ENCODE measurements around the gene CPNE7. TPM values are rescaled to one million over a fixed set of nuclear protein-coding genes. Genes with fewer than 3 reads are reported as not detected.
A peak's percentile ranks its signal among the peaks of the same experiment; 100 is the strongest.

The CPNE7 gene
- total and polyA plus RNA-seq, 2 of the 4 experiments (the other 2 are of a cell fraction): 5.4 to 17.4 TPM

- no peaks in the 10 kb centered on the region for H3K9me3 ChIP-seq (ENCODE audit: control insufficient read depth, insufficient read depth, low read length)
- H3K23ac ChIP-seq (ENCODE audit: low read depth, low read length): no peak overlapping the region
- H4K91ac ChIP-seq (ENCODE audit: insufficient read depth, low read depth, low read length): no peak overlapping the region; the same call in 1 of the 2 replicates
- H4K5ac ChIP-seq (ENCODE audit: low read depth, low read length): no peak overlapping the region
- H3K9me1 ChIP-seq (ENCODE audit: insufficient read depth, low read length): peaks cover 5% of the 10 kb centered on the region
- ATAC-seq (ENCODE audit: low read depth): no peak
- peaks cover under 1% of the 10 kb centered on the region; the same call in 1 of the 2 replicates for H3K27me3 ChIP-seq (ENCODE audit: control insufficient read depth, insufficient read depth, low read length)
- no peak overlapping the region for H3K9ac ChIP-seq (ENCODE audit: low read depth, low read length)
- no peak for DNase-seq
- H2BK15ac ChIP-seq (ENCODE audit: low read depth, low read length): no peak overlapping the region
- WGBS, 2 experiments (ENCODE audit: extremely low coverage in 2 of 2, insufficient read length in 1 of 2): 83% methylated on average over 8 of the region's 12 CpGs; no CpG with 5 or more reads in 1 of the 2 experiments
- intact Hi-C loops (cut with micrococcal nuclease) (no loop called here), dilution Hi-C loops (cut with HindIII; ENCODE audit: low sequenced_read_pairs, unreplicated experiment) (no loop called here), in situ Hi-C loops (cut with MboI; ENCODE audit: low sequenced_read_pairs) (no loop called here)
- no peaks in the 10 kb centered on the region; the same call in 1 of the 2 replicates for H3K36me3 ChIP-seq (ENCODE audit: control insufficient read depth, insufficient read depth, low read length)
- no peak overlapping the region for H2BK20ac ChIP-seq (ENCODE audit: low read depth, low read length)
- CTCF ChIA-PET: no interaction called here
- no peak overlapping the region for H2BK120ac ChIP-seq (ENCODE audit: low read depth, low read length)
- H2AFZ ChIP-seq (replicated peaks; ENCODE audit: low read length, poor library complexity): peak overlapping the region; percentile 40
- H3K4ac ChIP-seq (ENCODE audit: low read depth, low read length): no peak overlapping the region
- H3K27ac ChIP-seq (ENCODE audit: insufficient read depth, low read length): no peak overlapping the region
- POLR2A ChIA-PET (ENCODE audit: unreplicated experiment): no interaction called here
- H3K4me1 ChIP-seq (ENCODE audit: control insufficient read depth, insufficient read depth, low read length): peaks cover 12% of the 10 kb centered on the region
- no peak overlapping the region for H4K8ac ChIP-seq (ENCODE audit: low read depth in 2 of 2, low read length in 2 of 2)
- H4K20me1 ChIP-seq (ENCODE audit: insufficient read depth, low read length): peaks cover 10% of the 10 kb centered on the region
- H3K56ac ChIP-seq (ENCODE audit: extremely low read depth, insufficient read depth, low read length): no peak overlapping the region
- no peak overlapping the region for H3K14ac ChIP-seq (replicated peaks; ENCODE audit: low read depth, low read length)
- no peak overlapping the region for H3K4me3 ChIP-seq (ENCODE audit: insufficient read depth, low read depth, low read length)
- no TSS peak for BruUV-seq (replicated peaks)
- 0 out of 2 replicates have a peak overlapping the region, but pooled peaks have one; percentile 7 for H2AK5ac ChIP-seq (ENCODE audit: low read depth, low read length)
- TF ChIP-seq MAFK (IDR thresholded peaks at IDR 0.05; ENCODE audit: low read depth, low read length) (no peak), NFE2L2 (IDR thresholded peaks at IDR 0.05; ENCODE audit: low read depth, low read length) (no peak), POLR2A (IDR thresholded peaks at IDR 0.05; ENCODE audit: low read depth, low read length) (no peak), SMC3 (IDR thresholded peaks at IDR 0.05; ENCODE audit: low read depth, low read length) (no peak), RFX5 (IDR thresholded peaks at IDR 0.05; ENCODE audit: low read depth, low read length) (no peak), MAZ (IDR thresholded peaks at IDR 0.05; ENCODE audit: borderline replicate concordance, low read depth, low read length) (no peak), ELK1 (IDR thresholded peaks at IDR 0.05; ENCODE audit: borderline replicate concordance, low read depth, low read length) (no peak), RAD21 (IDR thresholded peaks at IDR 0.05; ENCODE audit: low read length) (no peak), FOS (IDR thresholded peaks at IDR 0.05; ENCODE audit: low read depth, low read length) (no peak), CTCF (conservative IDR thresholded peaks at IDR 0.05; ENCODE audit: low read depth, low read length) (no peak), MXI1 (IDR thresholded peaks at IDR 0.05; ENCODE audit: borderline replicate concordance, low read depth, low read length) (no peak), CEBPB (IDR thresholded peaks at IDR 0.05; ENCODE audit: low read depth, low read length) (no peak), BHLHE40 (IDR thresholded peaks at IDR 0.05; ENCODE audit: low read depth, low read length) (no peak), RCOR1 (IDR thresholded peaks at IDR 0.05; ENCODE audit: insufficient replicate concordance, low read length) (no peak), CHD1 (IDR thresholded peaks at IDR 0.05; ENCODE audit: low read depth, low read length) (no peak)
- TF ChIP-seq, protein P1, sequence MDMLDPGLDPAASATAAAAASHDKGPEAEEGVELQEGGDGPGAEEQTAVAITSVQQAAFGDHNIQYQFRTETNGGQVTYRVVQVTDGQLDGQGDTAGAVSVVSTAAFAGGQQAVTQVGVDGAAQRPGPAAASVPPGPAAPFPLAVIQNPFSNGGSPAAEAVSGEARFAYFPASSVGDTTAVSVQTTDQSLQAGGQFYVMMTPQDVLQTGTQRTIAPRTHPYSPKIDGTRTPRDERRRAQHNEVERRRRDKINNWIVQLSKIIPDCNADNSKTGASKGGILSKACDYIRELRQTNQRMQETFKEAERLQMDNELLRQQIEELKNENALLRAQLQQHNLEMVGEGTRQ (IDR thresholded peaks at IDR 0.05; ENCODE audit: low read depth, low read length): no peak
- H3K79me1 ChIP-seq (ENCODE audit: low read depth in 1 of 2, low read length in 2 of 2): no peaks in the 10 kb centered on the region
- no peak overlapping the region for H3K4me2 ChIP-seq (ENCODE audit: low read depth, low read length)
- H2AK9ac ChIP-seq (replicated peaks; ENCODE audit: low read depth, low read length, poor library complexity): no peak overlapping the region
- no peak overlapping the region for H2BK5ac ChIP-seq (ENCODE audit: low read depth, low read length, poor library complexity, severe bottlenecking)
- no peak overlapping the region for H3K18ac ChIP-seq (ENCODE audit: low read depth, low read length)
Measured at GRCh38 chr16:89600427-89600826, 24.9 kb downstream of the CPNE7 start.
